Activated CD8-positive, alpha-beta memory T cell treated with anti-CD3 and anti-CD28 coated beads for 36 hours (primary cell): ENCODE results near the gene GYPC. TPM values are rescaled to one million over a fixed set of nuclear protein-coding genes. Genes with fewer than 3 reads are reported as not detected.
"Not testable (repeated sequence)": the region's sequence is repeated elsewhere in the genome, so short reads cannot be mapped to it uniquely, and the experiment has no call there.

Source experiments
- CTCF ChIA-PET: fragments of 350-600 bp; sonication (Branson Sonifier 250); formaldehyde crosslinking; loops from one replicate; lab custom pipeline; 2021; ENCODE audit warnings: antibody characterized with exemption; lab: Charles Lee
- POLR2A ChIA-PET: fragments of 350-600 bp; sonication (Branson Sonifier 250); formaldehyde crosslinking; loops from one replicate; lab custom pipeline; 2021; ENCODE audit warnings: antibody characterized with exemption; lab: Charles Lee
- total RNA-seq, 2 experiments: library from RNA; stranded (reverse); gene quantifications; one replicate each; pipeline ENCODE4 v1.2.3, GENCODE V29; 2021

The GYPC gene
- total RNA-seq, 2 experiments from 2014 or later = 140 to 143 TPM

DNA sequence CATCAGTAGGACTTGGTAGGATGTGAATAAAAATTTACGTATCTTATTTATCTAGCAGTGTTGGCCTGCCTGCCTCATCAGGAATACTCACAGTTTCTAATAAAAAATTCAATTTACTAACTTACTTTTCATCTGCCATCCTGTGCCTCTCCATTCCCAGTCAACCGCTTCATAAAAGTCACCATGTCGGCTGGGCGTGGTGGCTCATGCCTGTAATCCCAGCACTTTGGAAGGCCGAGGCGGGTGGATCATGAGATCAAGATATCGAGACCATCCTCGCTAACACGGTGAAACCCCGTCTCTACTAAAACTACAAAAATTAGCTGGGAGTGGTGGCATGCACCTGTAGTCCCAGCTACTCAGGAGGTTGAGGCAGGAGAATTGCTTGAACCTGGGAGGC, 61.3 kb downstream of the GYPC start:
- POLR2A ChIA-PET, CTCF ChIA-PET: not testable (repeated sequence)

- CTCF ChIA-PET = no interaction called here
- POLR2A ChIA-PET = no interaction called here
Measured at GRCh38 chr2:126717928-126718327, 62.0 kb downstream of the GYPC start.

DNA sequence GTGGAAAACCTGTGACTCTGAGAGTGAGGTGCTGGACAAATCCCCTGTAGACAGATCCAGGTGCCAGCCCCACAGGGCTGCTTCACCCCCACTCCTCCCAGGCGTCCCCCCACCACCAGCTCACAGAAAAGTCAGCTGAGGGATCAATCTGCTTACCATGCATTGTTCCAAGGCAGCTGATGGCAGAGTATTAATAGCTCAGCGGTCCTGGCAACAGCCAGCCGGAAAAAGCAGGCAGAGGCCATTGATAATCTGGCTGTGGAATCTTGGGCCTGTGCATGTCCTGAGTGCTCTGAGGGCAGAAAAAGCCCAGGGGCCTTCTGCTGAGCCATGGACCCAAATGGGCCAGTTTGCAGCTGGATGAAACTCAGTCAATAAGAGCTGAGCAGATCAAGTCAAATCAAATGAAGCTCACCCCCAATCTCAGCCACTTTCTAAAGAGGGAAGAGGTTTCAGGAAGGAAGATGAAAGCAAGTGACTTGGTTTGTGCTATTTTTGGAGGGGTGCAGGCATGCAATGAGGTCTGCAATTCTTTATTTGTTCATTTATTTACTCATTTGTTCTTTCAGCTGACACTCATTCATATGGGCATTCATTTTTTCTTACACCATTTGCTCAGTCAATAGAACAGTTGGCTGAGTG, 63.4 kb downstream of the GYPC start:
- CTCF ChIA-PET = no interaction called here
- POLR2A ChIA-PET = no interaction called here

- ChIA-PET CTCF (no interaction called here), POLR2A (no interaction called here)
Measured at GRCh38 chr2:126719833-126720351, 63.9 kb downstream of the GYPC start.

DNA sequence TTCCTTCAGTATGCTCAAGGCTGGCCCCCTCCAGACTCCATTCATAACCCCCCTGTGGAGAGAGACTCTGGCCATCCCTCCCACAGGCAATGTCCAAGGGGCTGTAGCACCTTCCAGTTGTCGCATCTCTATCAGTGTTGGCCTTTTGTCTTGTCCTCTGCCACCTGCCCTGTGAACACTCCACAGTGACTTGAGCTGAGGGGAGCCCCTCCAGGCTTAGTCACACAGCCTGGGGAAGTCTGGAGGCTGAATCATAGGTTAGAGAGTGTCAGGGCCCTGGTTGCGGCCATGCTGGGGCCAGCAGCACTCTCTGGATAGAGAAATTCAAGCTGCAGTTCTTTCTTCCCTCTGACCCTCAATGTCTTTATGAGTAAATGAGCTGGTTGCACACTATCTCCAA, 64.7 kb downstream of the GYPC start:
- ChIA-PET POLR2A (no interaction called here), CTCF (no interaction called here)

DNA sequence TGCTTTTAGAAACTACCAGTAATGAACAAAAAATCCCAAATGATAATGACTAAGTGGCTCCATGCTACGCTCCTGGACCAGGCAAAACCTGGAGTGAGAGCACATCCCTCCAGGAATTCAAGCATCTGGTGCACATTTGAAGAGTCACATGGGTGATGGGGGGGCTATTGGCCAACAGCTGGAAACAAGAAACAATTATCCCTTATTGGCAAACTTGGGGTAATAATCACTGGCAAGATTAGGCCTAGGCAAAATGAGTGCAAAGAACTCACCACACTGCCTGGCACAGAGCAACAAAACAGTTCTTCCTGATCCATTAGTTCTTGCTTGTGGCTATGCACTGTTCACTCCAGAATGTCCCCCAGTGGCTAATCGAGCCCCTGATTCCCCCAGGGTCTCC, 66.1 kb downstream of the GYPC start:
- ChIA-PET POLR2A (no interaction called here), CTCF (no interaction called here)

DNA sequence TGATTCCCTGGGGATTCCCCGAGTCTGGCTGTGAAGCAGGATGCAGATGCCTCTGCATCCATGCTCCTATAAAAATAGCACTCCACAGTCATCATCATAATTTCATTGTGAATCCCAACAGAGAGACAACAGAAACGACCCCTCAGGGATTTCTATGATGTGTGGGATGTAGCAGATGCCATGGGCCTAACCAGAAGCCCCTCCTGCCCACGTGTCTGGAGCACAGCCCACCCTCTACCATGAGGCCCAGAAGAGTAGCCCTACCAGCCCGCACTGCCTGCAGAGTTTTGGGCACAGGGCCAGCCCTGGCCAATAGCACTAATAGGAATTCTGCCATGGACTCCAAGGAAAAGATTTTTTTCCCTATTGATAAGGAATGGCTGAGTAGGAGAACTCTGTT, 66.6 kb downstream of the GYPC start:
- POLR2A ChIA-PET = no interaction called here
- CTCF ChIA-PET = no interaction called here

- ChIA-PET POLR2A (no interaction called here), CTCF (no interaction called here)
Measured at GRCh38 chr2:126723281-126723815, 67.4 kb downstream of the GYPC start.

- POLR2A ChIA-PET = no interaction called here
- CTCF ChIA-PET = no interaction called here
Measured at GRCh38 chr2:126725580-126725979, 69.6 kb downstream of the GYPC start.

DNA sequence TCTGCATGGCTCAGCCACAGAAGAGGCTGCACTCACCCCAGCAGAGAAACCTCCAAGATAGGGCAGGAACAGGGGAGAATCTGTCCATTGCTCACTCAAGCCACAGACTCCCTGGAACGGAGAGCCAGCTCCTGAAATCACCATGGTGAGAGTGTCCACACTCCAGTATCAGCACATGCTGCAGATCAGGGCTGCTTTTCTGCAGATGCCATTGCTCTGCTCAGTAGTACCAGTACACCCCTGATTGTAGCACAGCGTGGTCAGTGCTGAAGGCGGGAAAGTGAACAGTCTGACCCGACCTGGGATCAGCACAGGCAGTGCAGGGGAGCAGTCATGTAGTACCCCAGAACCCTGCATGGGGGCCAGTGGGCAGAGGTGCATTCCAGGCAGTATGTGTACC, 73.9 kb downstream of the GYPC start:
- POLR2A ChIA-PET = no interaction called here

DNA sequence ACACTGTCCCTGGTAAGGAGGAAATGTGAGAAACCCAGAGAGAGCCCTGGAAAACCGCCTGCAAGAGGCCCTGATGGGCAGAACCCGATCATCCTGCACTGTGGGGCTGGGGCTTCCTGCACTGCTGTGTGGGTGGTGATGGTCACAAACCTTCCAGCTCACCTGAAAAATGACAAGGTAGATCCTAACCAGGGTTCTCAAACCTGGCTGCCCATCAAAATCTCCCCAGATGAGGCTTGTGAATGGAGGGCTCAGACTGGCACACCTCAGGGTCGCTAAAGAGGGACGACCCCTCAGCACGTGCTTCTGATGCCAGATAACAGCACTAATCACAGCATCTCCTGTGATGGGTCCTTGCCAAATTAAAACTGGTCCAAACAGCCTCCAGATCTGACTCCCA, 74.7 kb downstream of the GYPC start:
- ChIA-PET POLR2A (interaction anchor here (0.5 kb wide), 1 partner anchor 543 kb away, joined by 3 read pairs; no protein-coding TSS in a partner anchor), CTCF (no interaction called here)

More for the DNA sequence above, 73.9 kb downstream of the GYPC start:
- CTCF ChIA-PET = no interaction called here

GRCh38 chr2:126731353-126731752, 75.4 kb downstream of the GYPC start:
- ChIA-PET POLR2A (no interaction called here), CTCF (no interaction called here)

DNA sequence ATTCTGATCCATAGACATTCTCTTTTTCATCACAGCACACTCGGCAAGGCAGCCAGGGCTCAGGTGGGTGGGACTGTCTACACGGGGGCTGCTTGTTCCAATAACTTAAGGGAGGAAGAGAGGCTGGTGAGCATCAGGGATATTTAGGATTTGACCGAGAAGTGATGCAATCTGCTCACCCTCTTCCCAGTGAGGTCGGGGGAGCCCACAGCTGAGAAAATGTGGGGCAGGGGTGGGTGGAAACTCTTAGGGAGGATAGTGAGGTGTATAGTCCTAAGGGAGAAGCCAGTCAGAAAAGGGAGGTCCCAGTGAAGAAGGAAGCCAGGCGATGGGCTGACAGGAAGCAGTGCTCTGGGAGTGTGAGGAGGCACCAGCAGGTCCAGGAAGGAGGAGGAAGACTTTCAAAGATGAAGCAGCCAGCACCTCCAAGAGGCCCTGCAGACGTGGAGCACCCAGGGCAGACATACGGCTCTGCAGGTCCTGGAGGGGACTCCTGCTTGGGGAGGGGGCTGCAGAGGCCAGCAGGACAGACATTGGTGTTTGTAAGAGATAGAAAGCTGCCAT, 76.8 kb downstream of the GYPC start:
- ChIA-PET POLR2A (no interaction called here), CTCF (no interaction called here)

DNA sequence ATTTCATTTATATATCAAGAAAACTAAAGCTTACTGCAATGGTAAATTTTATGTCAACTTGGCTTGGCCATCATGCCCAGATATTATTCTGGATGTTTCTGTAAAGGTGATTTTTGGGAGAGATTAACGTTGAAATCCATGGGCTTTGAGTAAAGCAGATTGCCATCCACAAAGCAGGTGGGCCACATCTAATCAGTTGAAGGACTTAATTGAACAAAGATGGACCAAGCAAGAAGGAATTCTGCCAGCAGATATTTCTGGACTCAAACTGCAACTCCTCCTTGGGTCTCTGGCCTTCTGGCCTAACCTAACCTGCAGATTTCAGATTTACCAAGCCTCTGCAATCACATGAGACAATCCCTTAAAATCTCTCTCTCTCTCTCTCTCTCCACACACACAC, 77.8 kb downstream of the GYPC start:
- POLR2A ChIA-PET = no interaction called here

GRCh38 chr2:126736133-126736874, 80.3 kb downstream of the GYPC start:
- ChIA-PET CTCF (no interaction called here), POLR2A (no interaction called here)

More for the DNA sequence above, 77.8 kb downstream of the GYPC start:
- CTCF ChIA-PET = no interaction called here

DNA sequence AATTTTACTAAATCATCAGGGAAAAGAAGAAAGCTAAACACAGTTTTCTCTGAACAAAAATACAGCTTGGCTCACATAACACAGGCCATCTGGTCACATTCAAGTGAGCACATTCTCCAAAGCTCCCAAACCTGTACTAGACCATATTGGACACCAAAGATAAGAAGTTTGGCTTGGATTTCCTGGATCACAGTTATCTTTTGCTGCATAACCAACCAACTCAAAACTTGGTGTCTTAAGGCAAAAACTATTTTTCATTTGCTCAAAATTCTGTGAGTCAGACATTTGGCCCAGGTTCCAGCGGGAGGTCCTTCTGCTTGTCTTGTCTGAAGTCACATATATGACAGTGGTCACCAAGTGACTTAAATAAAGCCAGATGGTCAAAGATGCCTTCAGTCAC, 83.2 kb downstream of the GYPC start:
- ChIA-PET CTCF (no interaction called here), POLR2A (no interaction called here)

- ChIA-PET POLR2A (no interaction called here), CTCF (interaction anchor here (0.7 kb wide), 1 partner anchor 274 kb away, joined by 3 read pairs; no protein-coding TSS in a partner anchor)
Measured at GRCh38 chr2:126744640-126745039, 88.7 kb downstream of the GYPC start.
